Measurements from ENCODE around the gene PIEZO1.

GRCh38 chr16:88798073-88798472 is 13.1 kb upstream of the PIEZO1 start:
- no peak for TF ChIP-seq CTCF (IDR thresholded peaks at IDR 0.05)
- TF ChIP-seq POLR2A (IDR thresholded peaks at IDR 0.05) = no peak

Measured in heart left ventricle (tissue), 13 donors.